RWPE2 (cell line): Measurements from ENCODE around the gene ERCC2.

Experiments used
- ATAC-seq: fragments of 200-7000 bp; cut with Tn5 transposase; 3 replicates; pipeline ENCODE4 v1.9.1; 2021; ENCODE audit warnings: low read depth
- DNase-seq: peaks from one replicate; pipeline ENCODE4 v3.0.0-alpha.2; 2020; ENCODE audit warnings: low spot score
- H3K27ac ChIP-seq: fragments of 450-650 bp; 2 replicates; pipeline ENCODE4 v1.5.1; 2017; ENCODE audit warnings: mild to moderate bottlenecking; ENCODE audit not compliant: poor library complexity, severe bottlenecking
- H3K27me3 ChIP-seq: fragments of 250-450 bp; sonication (Bioruptor Pico); 2 replicates; pipeline ENCODE4 v1.5.1; 2021; ENCODE audit warnings: mild to moderate bottlenecking, moderate library complexity; ENCODE audit not compliant: insufficient read depth, poor library complexity, severe bottlenecking
- H3K36me3 ChIP-seq: fragments of 250-450 bp; sonication (Bioruptor Pico); 2 replicates; pipeline ENCODE4 v1.5.1; 2020; ENCODE audit warnings: low read depth, mild to moderate bottlenecking, moderate library complexity
- H3K4me1 ChIP-seq: fragments of 250-450 bp; sonication (Bioruptor Pico); 2 replicates; pipeline ENCODE4 v1.5.1; 2021; ENCODE audit warnings: mild to moderate bottlenecking, moderate library complexity; ENCODE audit not compliant: insufficient read depth, poor library complexity, severe bottlenecking
- H3K4me3 ChIP-seq: fragments of 250-450 bp; sonication (Bioruptor Pico); 2 replicates; pipeline ENCODE4 v1.5.1; 2021; ENCODE audit warnings: mild to moderate bottlenecking, moderate library complexity; ENCODE audit not compliant: severe bottlenecking
- H3K9me3 ChIP-seq: fragments of 250-450 bp; sonication (Bioruptor Pico); 2 replicates; pipeline ENCODE4 v1.5.1; 2021; ENCODE audit warnings: mild to moderate bottlenecking, moderate library complexity; ENCODE audit not compliant: severe bottlenecking
- TF ChIP-seq, protein P1 (sequence below): fragments of 450-650 bp; IDR thresholded peaks from one replicate; pipeline ENCODE4 v1.5.1; 2017; ENCODE audit warnings: mild to moderate bottlenecking, moderate library complexity; ENCODE audit not compliant: poor library complexity, severe bottlenecking

Gene ERCC2

GRCh38 chr19:45355402-45355801 is 15.0 kb downstream of the ERCC2 start:
- DNase-seq (no peak), ATAC-seq (no peak)
- TF ChIP-seq, protein P1, sequence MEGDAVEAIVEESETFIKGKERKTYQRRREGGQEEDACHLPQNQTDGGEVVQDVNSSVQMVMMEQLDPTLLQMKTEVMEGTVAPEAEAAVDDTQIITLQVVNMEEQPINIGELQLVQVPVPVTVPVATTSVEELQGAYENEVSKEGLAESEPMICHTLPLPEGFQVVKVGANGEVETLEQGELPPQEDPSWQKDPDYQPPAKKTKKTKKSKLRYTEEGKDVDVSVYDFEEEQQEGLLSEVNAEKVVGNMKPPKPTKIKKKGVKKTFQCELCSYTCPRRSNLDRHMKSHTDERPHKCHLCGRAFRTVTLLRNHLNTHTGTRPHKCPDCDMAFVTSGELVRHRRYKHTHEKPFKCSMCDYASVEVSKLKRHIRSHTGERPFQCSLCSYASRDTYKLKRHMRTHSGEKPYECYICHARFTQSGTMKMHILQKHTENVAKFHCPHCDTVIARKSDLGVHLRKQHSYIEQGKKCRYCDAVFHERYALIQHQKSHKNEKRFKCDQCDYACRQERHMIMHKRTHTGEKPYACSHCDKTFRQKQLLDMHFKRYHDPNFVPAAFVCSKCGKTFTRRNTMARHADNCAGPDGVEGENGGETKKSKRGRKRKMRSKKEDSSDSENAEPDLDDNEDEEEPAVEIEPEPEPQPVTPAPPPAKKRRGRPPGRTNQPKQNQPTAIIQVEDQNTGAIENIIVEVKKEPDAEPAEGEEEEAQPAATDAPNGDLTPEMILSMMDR: no peak
- H3K36me3 ChIP-seq: peaks cover 83% of the 10 kb centered on the region
- no peaks in the 10 kb centered on the region for H3K27me3 ChIP-seq
- H3K27ac ChIP-seq: no peak overlapping the region
- H3K4me1 ChIP-seq: no peaks in the 10 kb centered on the region
- H3K9me3 ChIP-seq: no peaks in the 10 kb centered on the region
- H3K4me3 ChIP-seq: no peak overlapping the region

DNA sequence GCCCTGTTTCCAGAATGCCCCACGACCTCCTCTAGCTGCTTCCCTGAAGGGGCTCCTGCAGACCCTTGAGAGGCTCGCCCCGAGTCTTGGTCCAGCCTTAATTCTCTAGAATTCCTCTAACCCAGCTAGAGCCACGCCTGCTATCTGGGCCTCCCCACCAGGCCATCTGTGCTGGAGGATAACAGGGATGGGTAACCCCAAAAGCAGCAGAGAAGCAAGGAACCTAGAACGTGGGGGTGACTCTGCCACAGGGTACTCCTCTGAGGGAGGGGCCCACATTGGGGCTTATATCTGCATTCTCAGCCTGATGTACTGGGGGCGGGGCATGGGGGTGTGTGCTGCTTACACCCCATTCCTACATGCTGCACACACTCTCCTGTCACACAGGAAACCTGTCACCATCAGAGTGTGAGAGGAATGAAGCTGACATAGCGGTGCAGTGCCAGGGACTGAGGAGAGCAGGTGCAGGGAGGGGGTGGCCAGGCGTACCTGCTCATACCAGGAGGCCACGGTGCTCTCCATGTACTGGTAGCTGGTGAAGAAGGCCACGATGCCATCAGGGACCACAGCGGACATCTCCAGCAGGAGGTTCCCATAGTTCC is 16.0 kb downstream of the ERCC2 start:
- TF ChIP-seq, protein P1: no peak
- Histone ChIP-seq H3K9me3 (no peaks in the 10 kb centered on the region), H3K27ac (no peak overlapping the region), H3K27me3 (no peaks in the 10 kb centered on the region), H3K4me3 (no peak overlapping the region), H3K36me3 (peaks cover 86% of the 10 kb centered on the region), H3K4me1 (no peaks in the 10 kb centered on the region)
- DNase-seq (no peak), ATAC-seq (no peak)

- Histone ChIP-seq H3K27ac (no peak overlapping the region), H3K9me3 (no peaks in the 10 kb centered on the region), H3K4me1 (no peaks in the 10 kb centered on the region), H3K4me3 (no peak overlapping the region), H3K36me3 (peaks cover 80% of the 10 kb centered on the region), H3K27me3 (no peaks in the 10 kb centered on the region)
- peak; percentile 64 for DNase-seq
- TF ChIP-seq, protein P1: no peak
- ATAC-seq: peak; percentile 13; the same call in 1 of the 3 replicates
Measured at GRCh38 chr19:45352914-45353796, 17.2 kb downstream of the ERCC2 start.

- no peaks in the 10 kb centered on the region for H3K4me1 ChIP-seq
- no peaks in the 10 kb centered on the region for H3K9me3 ChIP-seq
- no peak for ATAC-seq
- H3K27ac ChIP-seq: no peak overlapping the region
- H3K27me3 ChIP-seq: no peaks in the 10 kb centered on the region
- DNase-seq: no peak
- peaks cover 73% of the 10 kb centered on the region for H3K36me3 ChIP-seq
- TF ChIP-seq, protein P1: no peak
- H3K4me3 ChIP-seq: no peak overlapping the region
Measured at GRCh38 chr19:45352471-45352870, 17.9 kb downstream of the ERCC2 start.
